Activated naive CD4-positive, alpha-beta T cell treated with anti-CD3 and anti-CD28 coated beads, Interleukin-2, amount 50 U/mL, for 16 hours (primary cell): Measurements from ENCODE around the gene MRPL10.
A peak's percentile ranks its signal among the peaks of the same experiment; 100 is the strongest.

Experiments used
- DNase-seq: peaks from one replicate; pipeline ENCODE4 v3.0.0-alpha.2; 2020

The MRPL10 gene

DNA sequence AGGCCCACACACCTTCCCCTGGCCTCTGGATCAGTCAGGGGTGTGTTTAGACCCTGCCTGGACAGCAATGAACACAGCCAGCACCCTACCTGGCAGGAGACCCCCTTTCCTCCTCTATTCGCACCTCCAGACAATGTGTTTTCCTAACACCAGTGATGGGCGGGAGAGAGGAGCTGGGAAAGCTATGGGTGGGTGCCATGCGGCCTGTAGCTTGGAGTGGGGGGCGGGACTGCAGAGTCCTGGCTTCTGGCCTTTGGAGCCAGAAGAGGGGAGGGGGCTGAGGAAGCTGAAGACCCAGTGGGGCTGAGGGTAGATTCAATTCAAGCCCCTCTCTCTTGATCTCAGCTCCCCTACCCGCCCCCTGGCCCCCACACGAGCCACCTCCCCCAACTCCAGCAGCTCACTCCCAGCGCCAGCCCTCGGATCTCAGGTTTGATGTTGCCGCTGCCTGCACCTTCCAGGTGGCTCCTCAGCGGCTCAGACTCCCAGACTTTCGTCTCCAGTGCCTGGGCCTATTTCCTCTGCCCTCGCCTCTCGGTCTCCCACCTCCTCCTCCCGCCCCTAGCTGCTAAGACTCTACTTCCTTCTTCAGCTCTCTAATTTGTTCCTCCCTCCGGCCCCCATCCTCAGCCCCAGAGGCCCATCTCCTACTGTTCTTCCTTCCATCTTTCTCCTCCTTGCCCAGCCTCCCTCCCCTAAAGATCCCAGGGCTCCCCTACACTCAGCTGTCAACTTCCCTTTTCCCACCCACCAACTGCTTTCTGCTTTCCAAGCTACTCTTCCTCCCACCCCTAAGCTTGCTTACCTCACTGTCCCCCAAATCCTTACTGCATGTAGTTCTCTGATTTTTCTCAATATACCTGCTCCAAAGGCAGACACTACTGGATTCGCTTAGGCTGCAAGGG is 26.5 kb upstream of the MRPL10 start:
- no peak for DNase-seq

DNA sequence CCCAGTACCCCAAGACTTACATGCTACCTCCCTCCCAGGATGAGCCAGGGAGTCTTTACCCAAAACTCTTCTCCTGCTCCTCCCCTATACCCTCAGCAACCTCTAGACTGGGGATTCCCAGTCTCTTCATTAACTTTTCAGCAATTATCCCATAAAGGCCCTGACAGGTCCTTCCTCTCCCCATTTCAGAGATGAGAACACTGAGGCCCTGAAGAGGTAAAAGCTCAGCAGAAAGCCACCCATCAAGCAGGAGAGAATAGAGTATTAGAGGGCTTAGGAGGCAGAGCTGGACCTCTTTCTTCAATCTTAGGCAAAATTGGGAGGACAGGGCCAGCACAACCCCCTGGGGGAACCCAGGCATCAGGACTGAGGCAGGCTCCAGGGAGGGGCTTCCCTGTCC is 25.5 kb upstream of the MRPL10 start:
- DNase-seq: no peak

DNA sequence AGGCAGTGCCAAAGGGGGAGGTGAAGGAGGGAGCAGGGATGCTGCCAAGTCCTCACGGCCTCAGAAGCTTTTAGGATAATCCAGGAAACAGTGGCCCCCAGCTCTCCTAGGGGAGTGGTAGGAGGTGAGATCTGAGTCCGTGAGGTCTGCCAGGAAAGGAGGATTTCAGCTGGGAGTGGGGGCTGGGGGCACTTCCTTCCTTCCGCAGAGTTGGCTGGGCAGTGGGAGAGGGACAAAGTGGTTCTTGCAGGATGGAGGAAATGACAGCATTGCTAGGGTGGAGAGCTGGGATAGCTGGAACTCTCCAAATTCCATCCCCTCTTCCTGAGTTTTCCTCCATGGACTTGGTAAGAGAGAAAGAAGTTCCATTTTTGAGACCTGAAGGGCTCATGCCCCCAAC is 24.4 kb upstream of the MRPL10 start:
- no peak for DNase-seq

DNA sequence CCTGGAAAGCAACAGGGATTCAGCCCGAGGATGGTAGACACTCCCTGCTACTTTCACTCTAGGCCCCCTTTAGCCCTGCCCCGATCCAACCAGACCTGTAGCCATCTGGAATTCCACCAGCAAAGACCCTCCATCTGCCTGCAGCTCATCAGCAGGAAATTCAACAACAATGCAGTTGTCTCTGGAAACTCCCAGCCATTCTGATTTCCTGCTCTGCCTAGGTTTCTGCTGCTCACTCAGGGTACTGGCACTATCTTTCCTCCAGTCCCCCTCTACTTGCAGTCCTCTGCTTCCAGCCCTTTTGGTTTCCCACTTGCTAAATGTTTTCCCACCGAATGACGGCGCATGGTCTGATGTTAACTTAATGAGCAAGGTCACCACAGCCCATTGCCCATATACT is 22.3 kb upstream of the MRPL10 start:
- no peak for DNase-seq

DNA sequence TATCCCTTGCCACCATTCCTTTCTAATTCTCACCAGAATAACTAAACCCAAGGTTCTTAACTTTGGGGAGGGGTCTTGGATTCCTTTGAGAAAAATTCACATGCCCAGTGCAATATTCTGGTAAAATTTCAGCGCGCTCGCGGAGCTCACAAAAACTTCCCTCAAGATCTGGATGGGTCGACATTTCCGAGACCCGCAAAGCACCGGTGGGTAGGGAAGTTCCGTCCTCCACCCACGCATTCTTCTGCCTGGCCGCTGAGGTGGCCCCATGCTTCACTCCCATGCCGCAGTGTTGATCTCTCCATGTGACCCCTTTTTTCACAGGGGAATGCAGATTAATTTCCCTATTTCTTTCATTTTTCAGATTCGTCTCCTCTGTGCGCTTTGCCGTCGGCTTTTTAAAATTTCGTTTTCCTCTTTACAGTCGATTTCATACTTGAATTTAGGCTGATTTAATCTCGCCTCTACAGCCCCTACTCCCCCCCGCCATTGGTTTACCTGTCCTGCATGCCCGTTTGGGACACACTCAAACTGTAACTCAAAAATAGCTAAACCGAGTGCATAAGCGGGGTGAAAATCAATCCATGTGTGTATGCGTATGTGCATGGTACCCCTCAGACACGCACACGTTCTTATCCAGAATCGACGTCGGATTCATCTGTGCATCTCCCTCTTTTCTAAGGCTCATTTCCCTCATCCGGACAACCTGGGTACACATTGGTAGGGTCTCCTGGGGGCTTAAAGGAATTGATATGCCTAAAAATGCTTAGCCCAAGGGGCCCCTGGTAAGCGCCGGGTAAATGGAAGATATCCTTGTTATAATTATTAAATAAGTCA is 21.0 kb upstream of the MRPL10 start:
- DNase-seq: no peak

DNA sequence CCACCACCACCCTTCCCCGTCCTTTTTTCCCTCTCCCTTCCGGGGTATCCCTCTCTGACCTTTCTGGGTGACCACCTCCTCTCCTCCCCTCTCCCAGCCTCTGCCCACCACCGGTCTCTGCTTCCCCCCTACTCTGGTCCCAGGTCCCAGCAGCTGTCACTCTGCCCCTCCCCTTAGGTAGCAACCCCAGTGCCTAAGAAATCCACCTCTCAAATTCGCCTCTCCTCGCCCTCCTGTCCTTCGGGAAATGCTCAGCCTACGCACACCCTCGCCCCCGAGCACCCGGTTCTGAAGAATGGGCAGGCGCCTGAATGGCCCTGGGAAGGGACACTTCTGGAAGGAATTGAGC is 20.4 kb upstream of the MRPL10 start:
- no peak for DNase-seq

DNA sequence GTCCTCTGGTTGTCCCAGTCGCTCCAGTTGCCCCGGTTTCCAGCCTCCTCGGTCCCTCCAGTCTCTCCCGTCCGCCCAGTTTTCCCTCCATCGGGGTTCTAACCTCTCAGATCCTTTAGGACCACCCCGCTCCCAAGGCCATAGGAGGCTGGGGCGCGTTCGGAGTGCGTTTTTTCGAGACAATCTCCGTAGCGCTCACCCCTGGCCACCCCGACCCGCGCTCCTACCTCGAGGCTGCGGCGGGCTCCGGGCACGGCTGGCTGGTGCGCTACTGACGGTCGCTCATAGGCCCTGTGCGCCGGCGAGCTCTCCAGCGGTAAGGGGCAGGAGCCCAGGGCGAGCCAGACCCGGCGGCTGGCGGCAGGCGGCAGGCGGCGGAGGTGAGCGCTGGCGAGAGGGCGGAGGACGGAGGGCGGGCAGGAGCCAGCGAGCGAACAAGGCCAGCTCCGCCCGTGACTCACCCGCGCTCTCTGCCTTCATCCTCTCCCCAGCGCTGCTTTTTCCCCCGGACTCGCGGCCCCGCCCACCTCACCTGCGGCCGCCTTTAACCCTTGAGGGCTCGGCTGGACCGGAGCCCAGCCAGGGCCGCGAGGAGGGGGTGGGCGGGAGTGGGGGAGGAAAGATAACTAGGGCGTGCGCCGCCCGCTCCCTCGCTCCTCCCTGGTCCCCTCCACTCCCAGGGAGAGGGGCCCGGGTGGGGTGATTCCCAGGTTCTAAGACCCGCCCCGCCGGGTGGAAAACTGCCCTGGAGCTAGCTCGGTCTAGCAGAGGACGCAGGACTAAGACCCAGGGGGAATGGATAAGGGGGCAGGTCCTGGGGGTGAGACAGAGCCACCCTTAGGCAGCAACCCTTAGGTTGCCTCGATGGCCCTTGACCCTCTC is 19.6 kb upstream of the MRPL10 start, which contains the start of gene SP6:
SP6 (minus strand) TSS at position 472 of the 882 bp plus-strand sequence. CDS start 2,734 bp downstream, outside the sequence.
- peak; percentile 71 for DNase-seq

DNA sequence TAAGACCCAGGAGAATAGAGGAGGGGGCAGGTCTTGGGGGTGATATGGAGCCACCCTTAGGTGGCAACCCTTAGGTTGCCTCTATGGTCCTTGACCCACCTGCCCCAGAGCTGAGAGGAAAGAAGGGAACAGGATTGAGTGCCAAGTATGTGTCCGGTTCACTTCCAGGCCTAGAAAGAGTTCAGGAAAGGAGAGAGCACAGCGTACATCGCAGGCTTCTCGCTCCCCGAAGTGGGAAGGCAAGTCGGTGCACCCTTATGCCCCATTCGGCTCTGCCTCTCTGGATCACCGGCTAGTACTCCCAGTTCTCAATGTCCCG is 19.0 kb upstream of the MRPL10 start:
- DNase-seq: no peak

DNA sequence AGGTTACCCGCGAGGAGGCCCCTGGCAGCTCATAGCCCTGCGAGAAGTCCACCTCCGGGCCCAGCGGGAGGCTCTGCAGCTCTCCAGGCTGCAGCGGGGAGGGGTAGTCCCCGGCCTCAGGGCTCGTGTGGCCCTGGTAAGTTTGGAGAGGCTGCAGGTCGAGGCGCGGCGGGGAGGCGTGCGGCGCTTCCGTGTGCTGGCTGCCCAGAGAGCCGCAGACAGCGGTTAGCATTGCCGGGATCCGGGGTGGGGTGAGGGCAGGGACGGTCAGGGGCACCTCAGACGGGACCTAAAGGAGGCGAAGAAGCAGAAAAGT is 16.8 kb upstream of the MRPL10 start:
- no peak for DNase-seq

DNA sequence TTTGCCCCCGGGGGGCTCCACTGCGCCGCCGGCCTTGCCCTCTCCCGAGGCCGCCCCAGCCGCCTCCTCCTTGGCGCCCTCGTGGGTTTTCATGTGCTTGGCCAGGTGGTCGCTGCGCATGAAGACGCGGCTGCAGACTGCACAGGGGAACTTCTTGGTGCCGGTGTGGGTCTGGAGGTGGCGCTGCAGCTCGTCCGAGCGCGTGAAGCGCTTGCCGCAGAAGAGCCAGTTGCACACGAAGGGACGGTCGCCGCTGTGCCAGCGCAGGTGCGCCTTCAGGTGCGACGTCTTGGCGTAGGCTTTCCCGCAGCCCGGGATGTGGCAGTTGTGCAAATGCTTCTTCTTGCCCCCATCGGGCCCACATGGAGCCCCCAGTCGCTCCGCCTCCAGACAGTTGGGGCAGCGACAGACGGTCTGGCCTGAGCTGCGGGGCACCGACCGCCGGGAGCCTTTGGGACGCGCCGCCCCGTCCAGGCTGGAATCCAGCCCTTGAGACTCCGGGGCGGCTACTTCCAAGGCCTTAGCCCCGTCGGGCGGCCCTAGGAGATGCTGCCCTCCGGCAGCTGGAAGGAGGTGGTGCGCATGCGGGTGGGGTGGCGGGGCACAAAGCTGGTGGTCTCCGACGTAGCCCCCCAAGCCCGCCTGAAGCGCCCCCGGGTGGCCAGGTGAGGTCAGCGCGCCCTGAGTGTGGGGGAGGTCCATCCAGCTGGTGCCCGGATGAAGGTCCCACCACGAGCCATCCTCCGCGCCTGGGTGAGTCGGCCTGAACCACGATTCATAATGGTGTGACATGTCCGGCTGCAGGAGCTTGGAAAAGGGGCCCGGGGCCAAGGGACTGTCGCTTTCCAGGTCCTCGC is 16.2 kb upstream of the MRPL10 start:
- peak; percentile 30 for DNase-seq

DNA sequence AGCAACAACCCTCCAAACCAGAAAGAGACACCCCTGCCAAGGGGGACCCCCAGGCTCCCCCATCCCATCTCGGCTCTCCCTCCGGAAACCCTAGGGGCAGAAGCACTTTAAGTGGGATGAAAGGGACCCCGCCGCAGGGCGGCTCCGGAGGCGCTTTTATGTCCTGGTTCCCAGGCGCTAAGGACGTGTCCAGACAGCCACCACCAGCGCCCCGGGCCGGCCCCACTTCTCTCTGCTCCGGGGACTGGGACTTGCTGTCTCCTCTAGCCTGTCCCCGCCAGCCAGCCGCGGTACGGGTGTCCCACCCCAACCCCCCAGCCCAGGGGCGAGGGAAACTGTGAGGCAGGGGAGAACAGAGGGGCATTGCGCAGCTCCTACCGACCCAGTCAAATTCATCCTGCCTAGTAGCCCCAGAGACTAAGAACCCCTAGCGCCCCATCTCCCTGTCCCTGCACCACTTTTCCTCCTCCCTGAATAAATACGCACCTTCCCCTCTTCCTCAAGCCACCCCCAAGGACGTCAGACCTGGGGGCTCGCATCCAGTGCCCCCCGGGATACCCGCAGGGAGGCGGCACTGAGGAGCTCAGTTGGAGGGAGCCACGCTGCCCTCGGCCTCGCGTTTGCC is 15.5 kb upstream of the MRPL10 start:
- no peak for DNase-seq

DNA sequence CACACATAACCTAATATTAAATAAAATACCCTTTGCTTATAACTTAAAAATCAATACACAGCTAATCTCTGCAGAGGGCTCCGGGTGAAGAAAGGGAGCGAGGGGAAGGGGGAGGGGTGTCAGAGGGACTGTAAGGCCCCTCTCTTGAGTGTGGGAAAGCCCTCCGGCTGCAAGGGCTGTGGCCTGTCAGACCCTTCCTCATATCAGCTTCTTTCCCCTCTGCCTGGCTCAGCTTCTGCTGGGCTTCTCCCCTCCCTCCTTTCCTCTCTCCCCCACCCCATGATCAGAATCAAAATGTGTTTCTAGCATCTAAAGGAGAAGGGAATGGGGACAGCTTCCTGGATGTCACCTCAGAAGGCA is 14.4 kb upstream of the MRPL10 start:
- no peak for DNase-seq

DNA sequence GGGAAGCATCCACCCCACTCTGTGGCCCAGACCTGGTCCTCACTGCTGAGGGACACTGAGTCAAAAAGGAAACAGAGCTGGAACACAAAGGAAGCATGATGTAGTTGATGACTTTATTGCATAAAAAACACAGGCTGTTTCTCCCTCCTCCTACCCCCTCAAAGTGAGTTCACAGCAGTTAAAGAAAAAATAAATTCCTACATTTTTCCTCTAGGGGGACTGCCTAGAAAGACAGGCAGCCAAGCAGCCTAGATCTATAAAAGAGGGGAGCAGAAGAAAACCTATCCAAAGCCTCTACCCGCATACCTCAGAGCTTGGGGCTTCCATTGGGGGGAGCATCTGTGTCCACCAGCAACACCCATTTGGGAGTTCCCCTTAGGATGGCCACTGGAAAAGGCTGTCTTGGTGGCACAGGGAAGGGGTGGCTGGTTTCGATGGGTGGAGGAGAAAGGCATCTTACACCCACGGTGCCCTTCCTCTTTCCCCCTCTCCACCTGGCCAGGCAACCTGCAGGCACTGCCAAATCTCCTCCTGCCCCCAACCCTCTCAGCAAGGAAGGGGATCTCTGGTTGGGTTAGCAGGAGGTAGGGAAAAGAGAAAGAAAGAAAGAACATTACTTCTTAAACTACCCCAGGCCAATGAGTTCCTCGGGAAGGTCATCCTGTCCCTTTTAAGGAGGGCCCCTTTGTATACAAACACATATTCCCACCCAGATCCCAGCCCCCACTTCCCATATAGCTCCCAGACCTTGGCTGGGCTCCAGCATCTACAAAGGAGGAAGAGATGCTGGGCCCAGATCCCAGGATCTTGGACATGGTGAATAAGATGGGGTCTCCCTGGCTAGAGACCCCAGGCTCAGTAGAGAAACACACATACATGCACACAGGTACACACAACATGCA is 13.7 kb upstream of the MRPL10 start:
- no peak for DNase-seq

DNA sequence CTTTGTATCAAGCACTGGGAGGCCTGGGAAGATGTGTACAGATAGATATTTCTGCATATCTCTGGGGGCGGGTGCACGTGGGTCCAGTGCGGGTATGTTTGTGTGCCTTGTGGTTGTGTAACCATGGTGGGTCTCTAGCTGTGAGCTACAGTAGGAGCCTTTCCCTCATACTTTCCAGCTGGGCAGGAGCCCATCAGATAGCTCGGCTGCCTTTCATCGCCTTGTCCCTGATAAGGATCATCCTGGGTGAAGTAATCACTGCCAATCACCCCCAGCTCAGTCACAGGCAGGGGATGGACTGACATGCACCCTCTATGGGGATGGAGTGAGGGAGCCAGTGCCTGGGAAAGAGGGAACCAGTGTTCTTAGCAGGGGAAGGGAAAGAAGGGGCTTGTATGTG is 12.9 kb upstream of the MRPL10 start:
- DNase-seq: no peak

DNA sequence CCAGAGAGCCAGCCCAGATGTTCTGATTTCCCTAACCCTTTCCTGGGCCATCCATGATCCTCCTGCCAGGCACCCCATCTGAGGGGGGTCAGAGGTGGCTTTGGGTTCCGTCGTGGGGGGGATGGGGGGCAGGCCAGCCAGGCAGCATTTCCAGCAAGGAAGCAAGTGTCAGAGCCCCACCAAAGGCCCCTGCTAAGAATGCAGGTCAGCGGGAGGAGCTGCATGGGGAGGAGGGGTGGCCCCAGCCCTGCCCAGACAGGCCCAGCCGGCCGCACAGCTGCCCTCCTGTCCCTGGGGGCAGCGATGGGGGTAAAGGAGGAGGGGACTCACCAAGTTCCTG is 12.0 kb upstream of the MRPL10 start:
- DNase-seq: no peak

DNA sequence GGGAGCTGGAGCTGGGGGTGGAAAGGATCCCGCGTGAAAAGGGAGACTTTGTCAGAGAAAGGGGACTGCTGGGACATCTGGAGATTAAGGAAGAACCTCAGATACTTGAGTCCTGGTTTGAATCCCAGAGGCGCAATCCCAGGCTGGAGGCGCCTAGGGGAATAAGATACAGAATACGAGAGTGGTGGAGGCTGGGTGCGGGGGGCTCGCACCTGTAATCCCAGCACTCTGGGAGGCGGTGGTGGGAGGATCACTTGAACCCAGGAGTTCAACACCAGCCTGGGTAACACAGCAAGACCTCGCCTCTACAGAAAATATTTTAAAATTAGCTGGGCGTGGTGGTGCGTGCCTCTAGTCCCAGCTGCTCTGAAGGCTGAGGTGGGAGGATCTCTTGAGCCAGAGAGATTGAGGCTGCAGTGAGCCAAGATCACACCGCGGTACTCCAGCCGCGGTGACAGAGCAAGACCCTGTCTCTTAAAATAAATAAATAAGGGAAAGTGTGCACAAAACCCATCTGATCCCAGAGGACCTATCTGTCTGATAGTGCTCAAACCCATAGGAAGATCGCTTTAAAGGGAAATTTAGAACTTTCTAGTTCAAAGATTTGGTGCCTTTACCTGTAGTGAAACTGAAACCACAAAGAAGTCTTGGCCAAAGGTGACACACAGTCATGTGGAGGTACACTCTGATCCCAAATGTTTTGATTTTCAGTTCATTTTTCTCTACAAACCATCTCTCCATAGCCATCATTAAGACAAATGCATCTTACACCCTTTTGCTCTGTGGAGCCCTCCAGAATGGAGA is 10.3 kb upstream of the MRPL10 start:
- no peak for DNase-seq

DNA sequence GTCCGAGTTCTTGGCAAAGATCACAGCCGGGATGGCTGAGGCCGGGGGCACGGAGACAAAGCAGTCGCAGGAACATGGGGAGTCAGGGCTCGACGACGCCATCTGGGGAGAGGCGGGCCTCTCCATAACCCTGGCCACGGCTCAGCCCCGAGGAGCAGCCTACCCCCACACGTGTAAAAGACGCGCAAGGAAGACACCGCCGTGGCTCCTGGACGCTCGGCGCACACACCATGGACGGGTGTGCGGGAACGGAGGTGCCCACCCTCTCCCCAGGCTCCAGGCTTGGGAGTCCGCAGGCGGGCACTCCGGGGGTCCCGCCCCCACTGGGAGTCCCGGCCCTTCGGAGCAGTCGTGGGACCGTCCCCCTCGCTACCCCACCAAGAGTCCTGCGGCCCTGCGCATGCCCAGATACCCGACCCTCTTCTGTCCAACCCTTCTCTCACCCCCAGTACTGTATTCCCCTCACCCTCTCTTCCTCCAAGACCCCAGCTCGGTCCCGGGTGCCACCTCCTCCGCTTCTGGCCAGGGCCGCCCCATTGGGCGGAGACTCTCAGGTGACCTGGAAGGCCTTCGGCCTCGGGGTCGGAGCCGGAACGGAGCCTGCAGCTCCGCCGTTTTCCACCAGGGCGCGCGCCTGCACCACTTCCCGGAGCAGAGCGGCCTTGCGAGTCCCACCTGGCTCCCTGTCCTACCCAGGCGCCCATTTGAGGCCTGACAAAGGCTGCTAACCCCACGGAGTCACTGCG is 9.6 kb upstream of the MRPL10 start, which contains the start of gene SCRN2:
SCRN2 (minus strand) TSS at position 532 of the 746 bp plus-strand sequence; CDS start at position 102, 430 bp downstream.
- peak; percentile 85 for DNase-seq

DNA sequence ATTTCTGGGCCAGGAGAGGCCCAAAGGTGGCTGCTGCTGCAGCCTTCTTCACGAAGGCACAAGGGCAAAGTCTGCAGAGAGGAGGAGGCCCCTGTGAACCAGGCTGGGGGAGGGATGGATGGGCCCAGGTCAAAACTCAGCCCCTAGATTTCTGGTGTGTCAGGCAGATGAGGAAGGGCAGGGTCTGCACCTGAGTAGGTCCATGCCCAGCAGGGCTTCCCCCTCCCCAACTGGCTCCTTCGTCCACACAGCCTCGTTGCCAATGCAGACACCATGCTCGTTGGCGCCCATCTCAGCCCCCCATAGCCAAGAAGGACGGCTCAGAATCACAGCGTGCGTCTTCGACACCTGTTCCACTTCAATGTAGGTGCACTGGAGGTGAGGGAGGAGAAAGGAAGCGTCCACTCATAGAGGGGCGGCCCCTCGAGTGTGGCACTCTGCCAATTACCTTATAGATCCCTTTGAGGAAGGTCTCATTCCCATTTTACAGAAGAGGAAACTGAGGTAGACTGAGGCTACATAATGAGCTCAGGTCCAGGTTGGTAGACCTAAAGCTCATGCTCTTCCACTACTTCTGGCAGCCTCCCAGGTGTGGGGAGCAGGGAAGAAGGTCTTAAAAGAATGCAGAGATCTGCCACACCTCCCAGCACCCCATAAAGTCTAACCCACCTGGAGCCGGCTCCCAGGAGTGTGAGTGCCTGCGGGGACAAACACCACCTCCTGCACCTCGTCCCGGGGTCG is 8.8 kb upstream of the MRPL10 start:
- no peak for DNase-seq

DNA sequence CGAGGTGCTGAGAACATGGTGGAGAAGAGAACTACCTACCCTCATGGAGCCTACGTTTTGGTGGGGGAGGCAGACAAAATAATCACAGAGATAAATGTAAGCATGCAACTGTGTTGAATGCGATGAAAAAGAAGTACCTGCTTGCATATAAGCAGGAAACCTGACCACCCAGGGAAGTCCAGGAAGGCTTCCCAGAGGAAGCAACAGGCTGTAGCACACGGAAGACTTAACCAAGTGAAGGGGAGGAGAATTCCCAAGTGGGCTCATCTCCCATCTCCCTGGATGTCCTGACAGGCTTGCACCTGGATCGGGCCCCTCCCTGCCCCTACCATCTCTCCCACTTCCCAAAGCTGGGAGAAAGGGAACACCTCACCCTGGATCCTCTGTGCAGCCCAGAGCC is 7.7 kb upstream of the MRPL10 start:
- DNase-seq: no peak
